K562 (cell line): Measurements from ENCODE around the gene SRCIN1. TPM values are rescaled to one million over a fixed set of nuclear protein-coding genes. Genes with fewer than 3 reads are reported as not detected.

ENCODE experiments used
- ATAC-seq: fragments of 200-7000 bp; cut with Tn5 transposase; 3 replicates; pipeline ENCODE4 v1.9.1; 2020; ENCODE audit warnings: moderate library complexity
- BruUV-seq: library from RNA; stranded (reverse); fragments of 400-500 nt; replicated peaks from 2 replicates; lab custom pipeline; 2021; lab: Mats Ljungman, UMichigan
- CTCF ChIA-PET: fragments of 300-600 bp; formaldehyde crosslinking; extraction: SDS; loops from one replicate; lab custom pipeline; 2021; ENCODE audit warnings: low intra/inter-chr PET ratio; lab: Yijun Ruan, JAX
- POLR2A ChIA-PET: fragments of 300-600, 350-650 bp; sonication (Branson Sonifier 250); formaldehyde crosslinking; extraction: SDS; loops from one replicate; lab custom pipeline; 2021; ENCODE audit warnings: antibody characterized with exemption, inconsistent platforms; lab: Yijun Ruan, JAX
- DNase-seq, 4 experiments: peaks; one replicate each; pipeline versions ENCODE4 v3.0.0 to v3.0.0-alpha.2; 2011 to 2018; ENCODE audit warnings: low spot score in 3 of 4, mixed read lengths in 3 of 4; ENCODE audit errors: extremely low read depth in 1 of 4
- FAIRE-seq: peaks from 2 replicates; lab custom pipeline; 2011; peaks lifted over from hg19 to GRCh38; lab: Jason Lieb, UNC
- H2AFZ ChIP-seq: 2 replicates; pipeline ENCODE4 v1.6.0; 2011; ENCODE audit warnings: low read depth, low read length, control low read depth, inconsistent platforms
- H3K27ac ChIP-seq: fragments of 200-600 bp; 3 replicates; pipeline ENCODE4 v1.8.0; 2011; ENCODE audit warnings: low read depth, mild to moderate bottlenecking, control low read depth, inconsistent platforms, low read length, moderate library complexity, mixed read lengths; ENCODE audit errors: extremely low read depth
- H3K27me3 ChIP-seq, 2 experiments: fragments of 300-600 bp in 1 of 2; 2 replicates in 1 of 2; 3 replicates in 1 of 2; pipeline versions ENCODE4 v1.6.0 to v1.8.0; 2011; ENCODE audit warnings: inconsistent platforms in 2 of 2, low read length in 2 of 2, mild to moderate bottlenecking in 1 of 2, mixed read lengths in 1 of 2, moderate library complexity in 1 of 2; ENCODE audit not compliant: control insufficient read depth in 2 of 2, insufficient read depth in 2 of 2
- H3K36me3 ChIP-seq: fragments of 300-600 bp; 3 replicates; pipeline ENCODE4 v1.8.0; 2011; ENCODE audit warnings: mild to moderate bottlenecking, low read length, inconsistent platforms; ENCODE audit not compliant: control insufficient read depth, insufficient read depth
- H3K4me1 ChIP-seq, 2 experiments: fragments of 200-600 bp in 1 of 2; replicated peaks in 1 of 2; 2 replicates in 1 of 2; 3 replicates in 1 of 2; pipeline versions ENCODE4 v1.5.1 to v1.8.0; 2011; ENCODE audit warnings: inconsistent platforms in 2 of 2, low read length in 2 of 2, mild to moderate bottlenecking in 1 of 2, mixed read lengths in 1 of 2, moderate library complexity in 1 of 2; ENCODE audit not compliant: control insufficient read depth in 2 of 2, insufficient read depth in 2 of 2
- H3K4me2 ChIP-seq: 2 replicates; pipeline ENCODE4 v1.6.1; 2011; ENCODE audit warnings: low read length, control low read depth, inconsistent platforms, mixed read lengths; ENCODE audit not compliant: insufficient read depth
- H3K4me3 ChIP-seq: fragments of 200-600 bp; sonication (generic), shearing (Covaris generic); 2 replicates; pipeline ENCODE4 v1.5.1; 2016; ENCODE audit warnings: control low read depth, inconsistent platforms
- H3K79me2 ChIP-seq: fragments of 200-600 bp; 3 replicates; pipeline ENCODE4 v1.8.0; 2011; ENCODE audit warnings: low read length, inconsistent platforms; ENCODE audit not compliant: control insufficient read depth, insufficient read depth
- H3K9ac ChIP-seq, 2 experiments: 2 replicates each; pipeline versions ENCODE4 v1.6.0 to v1.6.1; 2011; ENCODE audit warnings: low read depth in 2 of 2, low read length in 2 of 2, control low read depth in 1 of 2, inconsistent platforms in 1 of 2, mild to moderate bottlenecking in 1 of 2, mixed read lengths in 1 of 2; ENCODE audit not compliant: insufficient read depth in 1 of 2
- H3K9me1 ChIP-seq: one replicate; pipeline ENCODE4 v1.6.0; 2011; ENCODE audit warnings: inconsistent platforms, mild to moderate bottlenecking, low read length, moderate library complexity; ENCODE audit not compliant: control insufficient read depth, insufficient read depth
- H3K9me3 ChIP-seq: replicated peaks from 2 replicates; pipeline ENCODE4 v1.5.1; 2011; ENCODE audit warnings: low read depth, low read length, inconsistent platforms; ENCODE audit not compliant: control insufficient read depth, insufficient read depth
- H4K20me1 ChIP-seq: replicated peaks from 2 replicates; pipeline ENCODE4 v1.6.1; 2011; ENCODE audit warnings: low read length, inconsistent platforms, mixed read lengths; ENCODE audit not compliant: control insufficient read depth, insufficient read depth
- BRF1 ChIP-seq: IDR thresholded peaks from 3 replicates; pipeline ENCODE4 v1.6.1; 2011; ENCODE audit warnings: borderline replicate concordance, mild to moderate bottlenecking; ENCODE audit not compliant: insufficient read length; ENCODE audit errors: extremely low read depth
- EGR1 ChIP-seq: fragments of 450-650 bp; conservative IDR thresholded peaks from 2 replicates; pipeline ENCODE4 v1.6.1; 2017; ENCODE audit warnings: mild to moderate bottlenecking
- IFI16 ChIP-seq: fragments of 250-450 bp; sonication (Bioruptor Pico); IDR thresholded peaks from 2 replicates; pipeline ENCODE4 v2.1.2; 2022; ENCODE audit warnings: mild to moderate bottlenecking, inconsistent platforms
- MGA ChIP-seq: fragments of 450-650 bp; IDR thresholded peaks from 2 replicates; pipeline ENCODE4 v1.6.1; 2016; ENCODE audit warnings: mild to moderate bottlenecking, moderate library complexity
- PTRF ChIP-seq: fragments of 450-650 bp; IDR thresholded peaks from 2 replicates; pipeline ENCODE4 v1.6.1; 2016; ENCODE audit warnings: mild to moderate bottlenecking, missing genetic modification characterization, missing compliant biosample characterization
- PTTG1 ChIP-seq: fragments of 450-650 bp; IDR thresholded peaks from 2 replicates; pipeline ENCODE4 v1.6.1; 2016; ENCODE audit warnings: low read depth, mild to moderate bottlenecking, missing genetic modification characterization, missing compliant biosample characterization
- ZNF280A ChIP-seq: fragments of 450-650 bp; IDR thresholded peaks from 2 replicates; pipeline ENCODE4 v1.6.1; 2018; ENCODE audit warnings: mild to moderate bottlenecking, low read depth; ENCODE audit not compliant: partially characterized antibody
- WGBS: fragments of 100-300 bp; shearing (Covaris generic); methylation state at CpG from one replicate; pipeline ENCODE4 v1.1.6; 2016; ENCODE audit warnings: low coverage, mixed read lengths; ENCODE audit not compliant: insufficient coverage; ENCODE audit errors: missing lambda C conversion rate; 5-methylcytosine and 5-hydroxymethylcytosine counted together
- in situ Hi-C: fragments of 300-500 bp; cut with MboI; formaldehyde crosslinking; loops from 4 replicates; pipeline ENCODE4 v1.15.0; 2018; ENCODE audit warnings: inconsistent platforms, mixed read lengths
- intact Hi-C: fragments of 100-400 bp; cut with micrococcal nuclease; formaldehyde crosslinking; loops from 2 replicates; pipeline ENCODE4 v1.14.2; 2022
- polyA plus RNA-seq, 8 experiments: library from polyadenylated mRNA; depleted of rRNA in 4 of 8; stranded (reverse) in 5 of 8; unstranded in 3 of 8; fragments of >200 nt; fragmentation: Nextera tagmentation in 2 of 8; fragmentation: Illumina TruSeq in 1 of 8; extraction: Ambion mirVana in 2 of 8; extraction: Trizol in 1 of 8; gene quantifications; 2 replicates each; pipeline versions ENCODE4 v1.2.1 to v1.2.3, GENCODE V29; 2011 to 2014; ENCODE audit warnings: inconsistent platforms in 1 of 8, missing spikeins in 1 of 8
- total RNA-seq, 7 experiments: library from RNA; depleted of rRNA in 6 of 7; stranded (reverse); fragments of >200 nt in 6 of 7; fragmentation: Illumina TruSeq in 2 of 7; extraction: Trizol in 2 of 7; gene quantifications; 2 replicates each; pipeline versions ENCODE4 v1.2.1 to v1.2.3, GENCODE V29; 2011 to 2021; ENCODE audit warnings: low replicate concordance in 1 of 7

Gene SRCIN1
- total and polyA plus RNA-seq, 9 of the 15 experiments (the other 6 are each of a cell fraction or from before 2014, with no cell fraction given), result 0.09 to 0.33 (median 0.13) TPM; not detected in 6

- ChIA-PET CTCF (no interaction called here), POLR2A (interaction anchor here (0.7 kb wide), 1 partner anchor 15 kb away, joined by 3 read pairs; no protein-coding TSS in a partner anchor)
- Histone ChIP-seq H3K9ac (peak overlapping the region in 1 of 2 experiments; percentile 43; a peak in 1 of 4 replicates), H3K9me1 (no peaks in the 10 kb centered on the region), H3K36me3 (no peaks in the 10 kb centered on the region), H2AFZ (no peak overlapping the region), H3K79me2 (no peaks in the 10 kb centered on the region), H3K27ac (no peak overlapping the region), H3K4me1 (peaks cover 3 to 13% of the 10 kb centered on the region in 2 experiments; a peak in 3 of 5 replicates), H3K4me2 (no peak overlapping the region), H3K27me3 (peaks cover 32 to 64% of the 10 kb centered on the region in 2 experiments; a peak in 4 of 5 replicates), H3K9me3 (no peaks in the 10 kb centered on the region), H4K20me1 (peaks cover 12% of the 10 kb centered on the region; the same call in 1 of the 2 replicates), H3K4me3 (no peak overlapping the region)
- DNase-seq (no peak), ATAC-seq (no peak), FAIRE-seq (no peak)
- intact Hi-C loops, result no loop called here
- BruUV-seq, result no TSS peak
- TF ChIP-seq PTTG1 (tag), result no peak
- TF ChIP-seq PTRF (tag), result no peak
- TF ChIP-seq MGA, result no peak
- TF ChIP-seq IFI16, result no peak
- TF ChIP-seq EGR1, result no peak
- no peak for TF ChIP-seq ZNF280A
- TF ChIP-seq BRF1, result no peak
- in situ Hi-C loops, result no loop called here
- WGBS, result 6% methylated on average over 17 of the region's 17 CpGs
Measured at GRCh38 chr17:38552343-38552742, 53.4 kb downstream of the SRCIN1 start.
